ENCODE results near the gene CYB5B. TPM values are rescaled to one million over a fixed set of nuclear protein-coding genes. Genes with fewer than 3 reads are reported as not detected.

Gene CYB5B
- total RNA-seq, 1 donor from 2014 or later, result 34.9 TPM

DNA sequence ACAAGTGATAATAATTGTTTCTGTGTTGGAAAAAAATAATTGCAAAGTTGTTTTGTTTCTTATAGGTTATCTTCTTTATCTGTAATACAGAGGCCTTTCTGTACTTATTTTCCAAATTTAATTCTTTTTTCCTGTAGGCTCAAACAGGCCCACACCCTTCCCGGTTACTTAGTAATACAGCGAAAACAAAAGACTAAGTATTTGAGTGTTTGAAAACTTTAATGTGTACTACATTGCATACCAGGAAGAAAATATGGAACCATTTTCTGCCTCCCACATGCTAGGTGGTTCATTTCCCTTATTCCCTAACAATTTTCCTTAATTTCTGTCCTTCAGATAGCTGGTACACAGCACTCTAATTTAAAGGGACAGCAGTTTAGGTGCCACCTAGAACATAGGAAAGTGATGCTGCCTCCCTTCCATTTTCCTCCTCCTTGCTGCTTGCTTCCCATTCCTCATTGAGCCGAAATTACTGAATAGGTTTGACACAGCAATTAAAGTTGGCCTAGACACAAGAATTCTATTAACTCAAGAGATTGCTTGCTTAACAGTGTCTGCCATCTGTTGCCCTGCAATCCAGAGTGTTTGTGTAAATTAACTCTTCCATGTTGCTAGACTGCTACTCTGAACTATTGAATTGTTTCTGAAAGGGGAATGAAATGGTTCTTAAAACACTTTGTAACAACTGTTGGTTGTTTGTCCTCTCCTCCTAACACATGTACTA is 24.2 kb downstream of the CYB5B start:
- peak; percentile 26 for DNase-seq

- DNase-seq, result no peak
These were observed 26.7 kb downstream of the CYB5B start for GRCh38 chr16:69451166-69451565.

DNA sequence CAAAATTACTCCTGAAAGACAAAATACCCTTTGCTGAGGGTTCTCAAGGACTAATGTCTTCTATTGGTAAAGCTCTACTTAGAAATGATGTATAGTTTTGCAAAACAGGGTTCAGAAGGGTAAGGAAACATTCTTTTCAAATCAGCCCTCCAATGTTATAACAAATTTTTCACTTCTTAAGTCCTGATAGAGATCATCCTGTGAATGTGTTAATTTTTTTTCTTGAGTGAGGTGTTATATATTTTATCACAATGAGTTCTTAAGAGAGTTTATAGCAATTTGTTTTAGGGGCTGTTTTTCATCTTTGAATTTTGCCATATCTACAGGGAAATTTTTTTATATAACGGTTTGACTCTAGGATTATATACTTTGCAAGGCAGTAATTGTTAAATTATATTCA is 29.5 kb downstream of the CYB5B start:
- no peak for DNase-seq

DNA sequence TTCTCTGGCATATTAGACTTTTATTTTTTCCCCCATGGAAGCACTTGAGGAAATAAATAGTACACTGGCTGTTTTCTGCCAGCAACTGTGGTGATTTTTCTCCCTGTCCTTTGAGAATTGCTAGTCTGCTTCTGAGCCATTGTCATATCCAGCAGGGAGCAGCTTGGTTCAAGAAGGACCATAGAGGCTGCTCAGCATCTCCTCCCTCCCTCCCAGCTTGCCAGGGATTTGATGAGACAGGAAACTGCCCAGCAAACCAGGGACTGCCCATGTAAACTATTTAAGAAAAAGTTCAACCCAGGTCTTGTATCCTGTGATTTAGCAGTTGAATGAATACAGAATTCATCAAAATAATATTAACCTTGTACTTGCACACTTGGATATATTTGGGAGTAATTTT is 39.5 kb downstream of the CYB5B start:
- no peak for DNase-seq

GRCh38 chr16:69465083-69465721 is 40.8 kb downstream of the CYB5B start:
- DNase-seq, result no peak

GRCh38 chr16:69465881-69466280 is 41.5 kb downstream of the CYB5B start:
- no peak for DNase-seq

DNA sequence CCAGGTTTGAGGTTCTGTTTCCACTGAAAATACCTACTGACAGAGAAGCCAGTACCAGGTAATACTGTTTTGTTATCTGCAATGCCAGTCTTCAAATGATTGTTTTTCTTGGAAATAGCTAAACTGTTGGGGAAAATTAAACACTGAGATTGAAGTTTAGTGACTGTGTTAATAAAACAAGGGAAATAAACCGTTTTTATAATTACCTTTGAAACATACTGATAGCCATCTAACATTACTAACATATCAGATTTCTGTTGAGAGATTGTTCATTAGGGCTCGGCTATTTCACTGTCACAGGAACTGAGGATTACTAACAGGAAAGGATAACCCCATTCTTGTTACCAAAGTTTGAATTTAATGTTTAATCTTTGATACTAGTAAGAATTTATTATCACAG is 42.1 kb downstream of the CYB5B start:
- no peak for DNase-seq

DNA sequence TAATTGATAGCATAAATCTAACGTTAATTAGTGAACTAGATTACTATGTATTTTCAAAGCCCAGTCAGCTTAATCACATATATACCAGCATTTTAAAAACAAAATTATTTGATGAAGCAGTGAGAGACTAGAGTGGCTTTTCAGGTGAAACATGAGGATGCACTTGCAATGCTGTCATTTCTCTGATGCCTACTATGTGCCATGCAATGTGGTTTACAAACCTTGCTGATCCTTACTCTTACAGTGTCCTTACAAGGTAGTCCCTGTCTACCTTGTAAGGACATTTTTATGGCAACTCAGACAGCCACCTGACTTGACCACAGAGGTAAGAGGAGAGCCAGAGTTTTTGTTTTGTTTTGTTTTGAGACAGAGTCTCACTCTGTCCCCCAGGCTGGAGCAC is 42.7 kb downstream of the CYB5B start:
- no peak for DNase-seq

- DNase-seq, result no peak
These were observed 43.2 kb downstream of the CYB5B start for GRCh38 chr16:69467531-69468204.

- DNase-seq, result no peak
These were observed 45.6 kb downstream of the CYB5B start for GRCh38 chr16:69469807-69470561.

DNA sequence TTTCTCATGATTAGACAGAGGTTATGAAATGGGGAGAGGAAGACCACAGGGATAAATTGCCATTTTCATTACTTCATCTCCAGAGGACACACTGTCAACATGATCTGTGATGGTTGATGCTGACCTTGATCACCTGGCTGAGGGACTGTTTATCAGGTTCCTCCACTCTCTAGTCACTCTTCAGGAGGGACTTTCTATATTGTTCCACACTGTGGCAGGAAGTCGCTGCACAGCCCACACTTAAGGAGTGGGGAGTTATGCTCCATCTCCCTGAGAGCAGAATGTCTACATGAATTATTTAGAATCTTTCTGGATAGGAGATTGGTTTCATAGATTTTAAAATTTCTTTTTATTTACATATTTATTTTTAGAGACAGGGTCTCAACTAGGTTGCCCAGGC is 46.7 kb downstream of the CYB5B start:
- DNase-seq, result no peak

DNA sequence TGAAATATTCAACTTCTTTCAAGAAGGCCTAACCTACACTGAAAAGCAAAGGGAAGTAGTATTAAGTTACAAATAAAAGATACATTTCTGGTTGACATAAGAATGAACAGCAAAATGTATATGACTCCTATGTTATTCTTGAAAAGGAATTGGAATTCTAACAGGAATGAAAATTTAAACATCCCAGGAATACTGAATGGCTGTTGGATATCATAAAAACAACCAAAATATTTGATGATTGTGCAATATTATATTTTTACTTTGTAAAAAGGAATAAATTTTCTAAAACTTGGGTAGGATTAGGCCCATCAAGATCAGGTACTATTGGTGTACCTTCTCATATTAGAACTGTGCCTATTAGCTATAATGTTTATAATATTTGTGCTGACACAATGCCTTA is 50.0 kb downstream of the CYB5B start:
- no peak for DNase-seq

GRCh38 chr16:69476920-69477443 is 52.6 kb downstream of the CYB5B start:
- no peak for DNase-seq

DNA sequence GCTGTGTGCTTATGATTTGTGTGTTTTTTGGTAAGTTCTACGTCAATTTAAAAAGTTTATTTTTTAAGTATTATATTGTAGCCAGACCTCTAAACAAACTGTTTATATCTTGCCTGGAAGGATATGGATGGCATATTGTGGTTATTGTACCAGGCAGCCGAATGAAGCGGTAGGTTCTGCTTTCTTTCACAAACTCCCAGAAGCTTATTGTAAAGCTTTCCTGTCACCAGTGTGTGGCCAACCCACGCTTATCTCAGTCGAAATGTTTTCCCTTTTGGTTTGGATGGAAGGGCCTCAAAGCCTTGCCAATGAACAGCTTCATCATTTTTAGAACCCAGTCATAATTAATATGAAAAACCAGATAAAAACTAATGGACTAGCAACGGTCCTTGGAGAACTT is 53.1 kb downstream of the CYB5B start:
- DNase-seq, result no peak

- DNase-seq, result no peak
These were observed 54.3 kb downstream of the CYB5B start for GRCh38 chr16:69478685-69479084.

DNA sequence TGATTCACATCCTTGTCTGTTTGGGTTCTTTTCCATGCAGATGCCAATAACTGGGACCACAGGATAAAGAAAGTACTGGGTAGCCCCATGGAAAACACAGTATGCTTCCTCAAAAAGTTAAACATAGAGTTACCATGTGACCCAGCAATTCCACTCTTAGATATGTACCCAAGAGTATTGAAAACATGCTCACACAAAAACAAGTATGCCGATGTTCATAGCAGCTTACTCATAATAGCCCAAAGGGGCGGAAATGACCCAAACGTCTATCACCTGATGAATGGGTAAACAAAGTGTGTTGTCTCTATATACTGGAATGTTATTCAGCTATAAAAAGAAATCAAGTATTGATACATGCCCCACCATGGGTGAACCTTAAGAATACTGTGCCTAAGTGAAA is 55.4 kb downstream of the CYB5B start:
- DNase-seq, result no peak

- peak; percentile 45 for DNase-seq
These were observed 57.5 kb downstream of the CYB5B start for GRCh38 chr16:69481901-69482341.

DNA sequence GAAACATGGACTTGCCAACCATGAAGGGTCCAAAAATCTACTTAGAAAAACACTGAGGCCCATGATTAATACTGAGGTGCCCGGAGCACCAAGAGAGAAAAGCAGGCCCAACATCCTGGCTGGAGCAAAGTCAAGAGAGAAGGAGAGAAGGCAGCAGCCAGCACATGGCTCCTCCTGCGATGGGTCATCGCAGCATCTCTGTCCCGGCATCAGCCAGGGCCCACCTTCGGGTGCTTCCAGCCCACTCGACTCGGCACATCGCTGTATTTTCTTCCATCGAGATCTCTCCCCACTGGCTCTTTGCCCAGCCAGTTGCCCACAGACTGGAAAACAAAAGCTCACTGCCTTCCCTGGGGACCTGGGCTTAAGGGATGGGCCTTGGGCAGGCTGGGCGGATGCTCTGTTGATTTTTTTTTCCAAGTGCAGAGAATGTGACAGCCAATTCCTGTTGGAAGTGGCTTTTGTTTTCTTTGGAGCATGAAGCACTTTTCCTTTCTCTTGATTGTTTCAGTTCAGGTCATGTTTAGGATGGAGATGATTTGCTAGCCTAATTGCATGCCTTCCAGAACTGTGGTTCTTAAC is 58.1 kb downstream of the CYB5B start:
- peak; percentile 80 for DNase-seq

DNA sequence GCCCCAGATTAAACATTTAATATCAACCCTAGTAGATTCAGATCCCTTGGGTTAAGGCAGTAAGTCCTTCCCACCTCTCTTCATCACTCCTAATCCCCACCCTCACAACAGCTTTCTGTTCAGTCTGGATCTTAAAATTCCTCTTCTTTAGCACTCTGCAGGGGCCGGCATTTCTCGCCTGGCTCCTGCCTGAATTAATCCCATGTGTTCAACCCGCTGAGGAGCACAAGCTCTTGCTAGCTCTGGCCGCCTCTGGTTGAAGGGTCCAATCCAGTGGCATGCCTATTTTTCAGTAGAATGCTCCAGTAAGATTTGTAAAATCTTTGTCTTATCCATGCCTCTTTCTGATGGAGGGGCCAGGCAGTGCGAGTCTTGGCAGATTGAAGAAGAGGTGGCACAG is 59.2 kb downstream of the CYB5B start:
- no peak for DNase-seq

- no peak for DNase-seq
These were observed 60.9 kb downstream of the CYB5B start for GRCh38 chr16:69485361-69485760.

GRCh38 chr16:69485816-69486215 is 61.4 kb downstream of the CYB5B start:
- DNase-seq, result no peak

GRCh38 chr16:69486272-69486671 is 61.9 kb downstream of the CYB5B start:
- DNase-seq, result no peak
